RWPE1 (cell line): ENCODE results near the gene CR1.
"Not testable (repeated sequence)": the region's sequence is repeated elsewhere in the genome, so short reads cannot be mapped to it uniquely, and the experiment has no call there.

Source experiments
- CTCF ChIA-PET: fragments of 350-600 bp; sonication (Branson Sonifier 250); formaldehyde crosslinking; extraction: SDS; loops from one replicate; lab custom pipeline; 2021; lab: Yijun Ruan, JAX
- POLR2A ChIA-PET: fragments of 400-600 bp; formaldehyde crosslinking; extraction: SDS; loops from one replicate; lab custom pipeline; 2020; ENCODE audit warnings: antibody characterized with exemption; ENCODE audit not compliant: low non-redundant PET; lab: Yijun Ruan, JAX
- DNase-seq: peaks from one replicate; pipeline ENCODE4 v3.0.0; 2012; ENCODE audit warnings: low spot score
- H3K27ac ChIP-seq: fragments of 450-650 bp; 2 replicates; pipeline ENCODE4 v1.5.1; 2017
- CTCF ChIP-seq: fragments of 450-650 bp; conservative IDR thresholded peaks from 2 replicates; pipeline ENCODE4 v1.5.1; 2017; ENCODE audit warnings: low read depth, mild to moderate bottlenecking

The CR1 gene

GRCh38 chr1:207516729-207517128 is 20.8 kb downstream of the CR1 start:
- CTCF ChIA-PET = no interaction called here
- POLR2A ChIA-PET = no interaction called here
- no peak for DNase-seq
- H3K27ac ChIP-seq = no peak overlapping the region
- TF ChIP-seq CTCF = no peak

- no peak for TF ChIP-seq CTCF
- ChIA-PET POLR2A (no interaction called here), CTCF (interaction anchor here (0.5 kb wide), 1 partner anchor 607 kb away, joined by 3 read pairs; no protein-coding TSS in a partner anchor)
- H3K27ac ChIP-seq = no peak overlapping the region
- no peak for DNase-seq
Measured at GRCh38 chr1:207518608-207519236, 22.8 kb downstream of the CR1 start.

GRCh38 chr1:207519505-207520399 is 23.8 kb downstream of the CR1 start:
- ChIA-PET CTCF (interaction anchor here (0.6 kb wide), 1 partner anchor 372 kb away, joined by 6 read pairs; no protein-coding TSS in a partner anchor), POLR2A (no interaction called here)
- H3K27ac ChIP-seq = no peak overlapping the region
- DNase-seq = no peak
- no peak for TF ChIP-seq CTCF

- CTCF ChIA-PET = interaction anchor here (0.7 kb wide), 1 partner anchor 1766 kb away, joined by 3 read pairs; no protein-coding TSS in a partner anchor
- POLR2A ChIA-PET, DNase-seq, H3K27ac ChIP-seq: not testable (repeated sequence)
Measured at GRCh38 chr1:207520400-207521345, 24.7 kb downstream of the CR1 start.

- CTCF ChIA-PET = interaction anchor here (0.6 kb wide), 1 partner anchor 191 kb away, joined by 3 read pairs; no protein-coding TSS in a partner anchor
- POLR2A ChIA-PET, DNase-seq, H3K27ac ChIP-seq: not testable (repeated sequence)
Measured at GRCh38 chr1:207525239-207525638, 29.3 kb downstream of the CR1 start.

GRCh38 chr1:207528401-207528800 is 32.4 kb downstream of the CR1 start:
- DNase-seq, H3K27ac ChIP-seq, POLR2A ChIA-PET, CTCF ChIA-PET: not testable (repeated sequence)

GRCh38 chr1:207536263-207536662 is 40.3 kb downstream of the CR1 start:
- H3K27ac ChIP-seq, CTCF ChIA-PET, POLR2A ChIA-PET, DNase-seq: not testable (repeated sequence)

- DNase-seq, H3K27ac ChIP-seq, POLR2A ChIA-PET, CTCF ChIA-PET: not testable (repeated sequence)
Measured at GRCh38 chr1:207546677-207547357, 50.9 kb downstream of the CR1 start.

- DNase-seq, CTCF ChIA-PET, POLR2A ChIA-PET, H3K27ac ChIP-seq: not testable (repeated sequence)
Measured at GRCh38 chr1:207554823-207555222, 58.9 kb downstream of the CR1 start.
